Lung microvascular endothelial cell (primary cell): ENCODE data around the gene TRIM46. TPM values are rescaled to one million over a fixed set of nuclear protein-coding genes. Genes with fewer than 3 reads are reported as not detected.
A peak's percentile ranks its signal among the peaks of the same experiment; 100 is the strongest.
"Not testable (repeated sequence)": the region's sequence is repeated elsewhere in the genome, so short reads cannot be mapped to it uniquely, and the experiment has no call there.

Experiments used
- DNase-seq, 2 donors: peaks; one replicate each; pipeline versions ENCODE4 v3.0.0 to v3.0.0-alpha.2; 2010; ENCODE audit warnings: low read depth in 2 of 2
- total RNA-seq: library from RNA; depleted of rRNA; stranded (reverse); fragments of >200 nt; gene quantifications from 2 replicates; pipeline ENCODE4 v1.2.1, GENCODE V29; 2014

The TRIM46 gene
- total RNA-seq, 1 donor from 2014 or later = 1.2 TPM

GRCh38 chr1:155205035-155205434 is 31.4 kb downstream of the TRIM46 start:
- DNase-seq = no peak

GRCh38 chr1:155205969-155206593 is 32.4 kb downstream of the TRIM46 start:
- no peak for DNase-seq

- peak; percentile 80 to 90 for DNase-seq
Observed at GRCh38 chr1:155206891-155207805, 33.5 kb downstream of the TRIM46 start.

GRCh38 chr1:155207806-155208540 is 34.3 kb downstream of the TRIM46 start, which contains the start of gene THBS3:
Gene THBS3, minus strand, starts transcription at chr1:155207897. Its CDS starts 21 bp downstream, at chr1:155207876.
- DNase-seq = peak; percentile 44 to 75

GRCh38 chr1:155208541-155209311 is 35.1 kb downstream of the TRIM46 start, which contains the start of gene MTX1:
Gene MTX1, plus strand, starts transcription at chr1:155208695. Its CDS starts 110 bp downstream, at chr1:155208805.
- DNase-seq = peak; percentile 88 to 96

- DNase-seq = no peak
Observed at GRCh38 chr1:155209312-155209721, 35.7 kb downstream of the TRIM46 start.

- DNase-seq = no peak
Observed at GRCh38 chr1:155210314-155211104, 36.9 kb downstream of the TRIM46 start.

- DNase-seq = peak; percentile 48 to 88
Observed at GRCh38 chr1:155211381-155212050, 37.9 kb downstream of the TRIM46 start.

GRCh38 chr1:155212051-155212440 is 38.4 kb downstream of the TRIM46 start:
- DNase-seq = not testable (repeated sequence)

- DNase-seq = not testable (repeated sequence)
Observed at GRCh38 chr1:155214702-155215101, 41.1 kb downstream of the TRIM46 start.

GRCh38 chr1:155218854-155219591 is 45.4 kb downstream of the TRIM46 start:
- DNase-seq = peak; percentile 64 to 71

GRCh38 chr1:155219592-155220031 is 46.0 kb downstream of the TRIM46 start:
- no peak for DNase-seq

GRCh38 chr1:155220211-155220965 is 46.7 kb downstream of the TRIM46 start:
- not testable (repeated sequence) for DNase-seq

GRCh38 chr1:155223047-155223446 is 49.4 kb downstream of the TRIM46 start:
- DNase-seq = no peak

- not testable (repeated sequence) for DNase-seq
Observed at GRCh38 chr1:155225404-155225759, 51.7 kb downstream of the TRIM46 start.

GRCh38 chr1:155226188-155226909 is 52.7 kb downstream of the TRIM46 start:
- peak; percentile 87 for DNase-seq

- DNase-seq = peak; percentile 70 to 85
Observed at GRCh38 chr1:155226910-155227260, 53.2 kb downstream of the TRIM46 start.
